Activated T-cell treated with anti-CD3 and anti-CD28 coated beads for 24 hours (primary cell): Measurements from ENCODE around the gene ZSCAN5B.
"Not testable (repeated sequence)": the region's sequence is repeated elsewhere in the genome, so short reads cannot be mapped to it uniquely, and the experiment has no call there.

Experiments used
- DNase-seq: peaks from one replicate; pipeline ENCODE4 v3.0.0-alpha.2; 2020; ENCODE audit warnings: low read depth

Gene ZSCAN5B

GRCh38 chr19:56197646-56198045 is at the start of gene ZSCAN5B:
TSS of gene ZSCAN5B (minus strand) at chr19:56197783. CDS start at chr19:56193052, 4,731 bp downstream.
- not testable (repeated sequence) for DNase-seq

- not testable (repeated sequence) for DNase-seq
Measured at GRCh38 chr19:56245764-56246163, 48.2 kb upstream of the ZSCAN5B start.

- DNase-seq, result no peak
Measured at GRCh38 chr19:56245121-56245740, 47.6 kb upstream of the ZSCAN5B start.

- DNase-seq, result no peak
Measured at GRCh38 chr19:56223481-56223880, 25.9 kb upstream of the ZSCAN5B start.

GRCh38 chr19:56222901-56223300 is 25.3 kb upstream of the ZSCAN5B start:
- no peak for DNase-seq

GRCh38 chr19:56221851-56222250 is 24.3 kb upstream of the ZSCAN5B start:
- no peak for DNase-seq

GRCh38 chr19:56221442-56221841 is 23.9 kb upstream of the ZSCAN5B start:
- DNase-seq, result not testable (repeated sequence)

- no peak for DNase-seq
Measured at GRCh38 chr19:56218961-56219360, 21.4 kb upstream of the ZSCAN5B start.

- no peak for DNase-seq
Measured at GRCh38 chr19:56217039-56217949, 19.7 kb upstream of the ZSCAN5B start.

- no peak for DNase-seq
Measured at GRCh38 chr19:56211718-56212117, 14.1 kb upstream of the ZSCAN5B start.

GRCh38 chr19:56210036-56210435 is 12.5 kb upstream of the ZSCAN5B start:
- DNase-seq, result not testable (repeated sequence)

- DNase-seq, result no peak
Measured at GRCh38 chr19:56209091-56209490, 11.5 kb upstream of the ZSCAN5B start.

- not testable (repeated sequence) for DNase-seq
Measured at GRCh38 chr19:56207581-56207980, 10.0 kb upstream of the ZSCAN5B start.

- no peak for DNase-seq
Measured at GRCh38 chr19:56201973-56202372, 4.4 kb upstream of the ZSCAN5B start, which contains the start of gene ZSCAN5C. TSS of gene ZSCAN5C (plus strand) at chr19:56202273. CDS start at chr19:56205914, 3,641 bp downstream.

GRCh38 chr19:56199687-56200086 is 2.1 kb upstream of the ZSCAN5B start:
- DNase-seq, result no peak

GRCh38 chr19:56193981-56194640 is 3.5 kb downstream of the ZSCAN5B start:
- DNase-seq, result no peak

GRCh38 chr19:56191711-56192110 is 5.9 kb downstream of the ZSCAN5B start:
- no peak for DNase-seq

- DNase-seq, result no peak
Measured at GRCh38 chr19:56191115-56191514, 6.5 kb downstream of the ZSCAN5B start.

GRCh38 chr19:56189785-56190184 is 7.8 kb downstream of the ZSCAN5B start:
- DNase-seq, result no peak

GRCh38 chr19:56177564-56178243 is 19.9 kb downstream of the ZSCAN5B start:
- DNase-seq, result no peak

GRCh38 chr19:56176881-56177280 is 20.7 kb downstream of the ZSCAN5B start:
- DNase-seq, result no peak

GRCh38 chr19:56176310-56176709 is 21.3 kb downstream of the ZSCAN5B start:
- DNase-seq, result not testable (repeated sequence)
